NCI-H1417 (cell line): ENCODE data around the gene DDX3X.
"Not testable (repeated sequence)": the region's sequence is repeated elsewhere in the genome, so short reads cannot be mapped to it uniquely, and the experiment has no call there.

ENCODE experiments used
- DNase-seq, 3 experiments: peaks; one replicate each; lab custom pipeline; 2025; lab: John Stamatoyannopoulos, UW

DDX3X gene

DNA sequence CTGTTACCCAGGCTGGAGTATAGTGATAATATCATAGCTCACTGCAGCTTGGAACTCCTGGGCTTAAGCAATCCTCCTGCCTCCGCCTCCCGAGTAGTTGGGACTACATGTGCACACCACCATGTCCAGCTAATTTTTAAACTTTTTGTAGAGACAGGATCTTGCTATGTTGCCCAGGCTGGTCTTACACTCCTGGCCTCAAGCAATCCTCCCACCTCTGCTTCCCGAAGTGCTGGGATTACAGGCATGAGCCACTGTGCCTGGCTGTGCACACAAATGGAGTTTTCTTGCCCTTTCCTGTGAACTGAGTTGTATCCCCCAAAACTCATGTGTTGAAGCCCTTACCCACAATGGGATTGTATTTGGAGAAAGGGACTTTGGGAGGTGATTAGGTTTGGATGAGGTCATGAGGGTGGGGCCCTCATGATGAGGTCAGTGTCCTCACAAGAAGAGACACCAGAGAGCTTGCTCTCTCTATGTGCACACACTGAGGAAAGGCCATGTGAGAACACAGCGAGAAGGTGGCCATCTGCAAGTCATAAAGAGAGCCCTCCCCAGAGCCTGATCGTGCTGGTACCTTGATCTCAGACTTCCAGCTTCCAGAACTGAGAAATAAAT is 40.1 kb downstream of the DDX3X start:
- no peak for DNase-seq

DNA sequence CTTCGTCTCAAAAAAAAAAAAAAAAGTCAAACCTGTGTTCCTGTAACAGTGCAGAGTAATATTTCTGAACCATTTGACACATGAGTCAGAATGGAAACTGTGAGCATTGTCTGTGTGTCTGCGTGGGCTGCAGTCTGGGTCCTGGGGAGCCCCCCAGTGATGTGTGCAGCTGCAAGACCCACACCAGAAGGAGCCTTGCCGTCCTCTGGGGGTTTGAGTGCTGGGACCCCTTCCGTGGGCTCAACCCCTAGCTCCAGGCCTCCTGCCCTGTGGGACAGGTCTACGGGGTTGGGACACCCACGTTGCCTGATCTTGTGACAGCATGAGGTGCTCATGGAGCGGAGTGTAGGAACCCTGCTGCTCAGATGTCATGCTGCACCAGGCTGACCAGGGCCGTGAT is 43.7 kb downstream of the DDX3X start:
- DNase-seq, result no peak

DNA sequence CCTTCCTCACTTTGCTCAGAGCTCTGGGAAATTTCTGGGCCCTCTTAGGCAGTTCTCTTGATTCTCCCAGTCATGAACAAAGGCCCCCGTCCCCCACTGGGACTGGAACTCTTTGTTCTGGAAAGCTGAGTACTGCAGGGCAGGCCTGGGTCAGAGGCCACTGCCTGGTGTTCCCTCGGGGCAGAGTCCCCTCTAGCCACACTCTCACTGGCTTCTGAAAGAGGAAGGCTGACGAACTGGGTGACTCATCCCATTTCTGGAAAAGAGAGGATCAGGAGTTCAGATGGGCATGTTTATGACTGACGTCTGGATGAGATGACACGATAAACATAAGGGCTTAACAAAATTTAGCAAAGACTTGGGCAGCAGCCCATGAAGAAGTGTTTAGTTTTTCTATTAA is 47.7 kb downstream of the DDX3X start:
- no peak for DNase-seq

DNA sequence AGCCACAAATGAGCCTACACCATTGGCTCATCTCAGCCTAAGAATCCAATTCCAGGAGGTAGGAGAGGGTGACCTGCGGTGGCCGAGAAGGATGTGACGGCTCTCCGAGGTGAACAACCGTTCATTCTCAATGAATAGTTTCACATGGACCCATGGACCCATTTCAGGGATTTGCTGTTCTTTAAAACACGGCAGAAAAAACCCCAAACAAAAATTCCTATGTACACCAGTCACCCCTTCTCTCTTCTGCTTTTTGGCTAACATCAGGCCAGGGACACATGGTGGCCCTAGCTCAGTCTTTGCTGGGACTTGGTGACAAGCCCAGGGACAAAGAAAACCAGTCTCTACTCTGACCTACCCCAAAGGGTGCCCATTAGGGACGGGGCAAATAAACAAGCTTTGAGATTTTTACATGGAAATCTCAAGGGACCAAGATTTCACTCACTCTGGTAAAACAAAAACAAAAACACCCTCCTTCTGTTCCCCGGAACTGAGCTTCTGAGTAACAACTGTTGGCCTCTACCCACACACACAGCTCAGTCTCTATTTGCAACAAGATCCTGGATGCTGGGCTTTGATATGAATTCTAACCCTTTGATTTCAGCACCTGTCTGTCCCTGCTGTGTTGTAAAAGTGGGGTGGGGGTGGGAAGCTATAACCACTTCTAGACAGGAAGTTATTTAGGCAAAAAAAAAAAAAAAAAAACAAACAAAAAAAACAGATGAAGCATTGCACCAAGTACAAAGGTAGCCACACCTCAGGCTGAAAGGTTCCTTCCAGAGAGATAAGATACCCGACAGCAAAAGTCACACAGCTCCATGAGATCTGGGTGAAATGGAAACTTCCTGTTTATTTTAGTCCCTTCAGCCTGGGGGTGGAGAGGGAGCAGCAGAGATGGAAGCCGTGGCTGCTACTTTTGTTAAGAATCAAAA is 49.0 kb downstream of the DDX3X start:
- peak in 2 of 3 experiments; percentile 32 to 65 for DNase-seq

DNA sequence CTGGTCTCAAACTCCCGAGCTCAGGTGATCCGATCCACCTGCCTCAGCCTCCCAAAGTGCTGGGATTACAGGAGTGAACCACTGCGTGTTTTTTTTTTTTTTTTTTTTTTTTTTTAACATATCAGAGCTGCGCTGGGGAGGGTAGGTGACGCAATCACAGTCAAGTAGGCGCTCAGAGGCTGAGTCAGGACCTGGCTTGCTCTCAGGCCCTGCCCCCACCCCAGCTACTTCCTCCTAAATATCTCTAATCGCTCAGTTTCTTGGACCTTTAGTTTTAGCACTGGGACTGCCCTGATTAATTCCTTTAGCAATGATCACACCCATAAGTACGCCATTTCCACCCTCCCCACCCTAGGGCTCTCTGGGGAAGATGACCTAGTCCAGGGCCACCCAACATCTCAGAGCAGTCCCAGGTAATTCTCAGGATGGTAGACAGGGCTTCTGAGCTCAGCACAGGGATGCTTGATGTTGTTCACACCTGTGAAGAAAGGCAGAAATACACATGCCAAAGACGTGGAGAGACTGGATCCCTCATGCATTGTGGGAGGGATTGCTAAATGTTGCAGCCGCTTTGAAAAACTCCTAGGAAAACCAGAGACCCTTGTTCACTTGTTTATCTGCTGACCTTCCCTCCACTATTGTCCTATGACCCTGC is 50.2 kb downstream of the DDX3X start:
- DNase-seq, result peak in 1 of 3 experiments; percentile 3

DNA sequence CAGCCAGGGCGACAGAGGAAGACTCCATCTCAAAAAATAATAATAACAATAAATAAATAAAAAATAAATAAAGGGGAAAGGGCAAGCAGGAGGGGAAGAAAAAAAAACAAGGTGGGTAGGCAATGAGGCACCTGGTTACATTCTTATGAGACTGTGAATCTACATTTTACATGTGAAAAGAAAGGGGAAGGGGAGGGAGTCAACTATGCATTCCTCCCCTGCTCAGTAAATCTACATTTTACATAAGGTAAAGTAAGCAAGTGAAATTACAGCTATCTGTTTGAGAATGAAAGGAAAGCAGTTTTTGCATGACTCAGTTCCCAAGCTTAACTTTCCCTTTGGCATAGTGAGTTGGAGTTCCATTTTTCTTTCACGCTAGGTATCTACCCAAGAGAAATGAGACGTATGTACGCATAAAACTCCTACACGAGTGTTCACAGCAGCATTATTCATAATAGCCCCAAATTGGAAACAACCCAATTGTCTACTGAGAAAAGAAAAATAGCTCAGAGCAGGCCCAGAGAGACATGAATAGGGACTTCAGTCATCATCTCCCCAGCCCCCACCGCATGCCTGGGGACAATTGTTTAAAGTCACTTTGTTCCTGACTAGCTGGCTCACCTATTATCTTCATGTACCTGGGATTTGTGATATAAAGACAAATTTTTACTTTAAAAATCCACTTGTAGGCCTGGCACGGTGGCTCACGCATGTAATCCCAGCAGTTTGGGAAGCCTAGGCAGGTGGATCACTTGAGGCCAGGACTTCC is 52.4 kb downstream of the DDX3X start:
- no peak for DNase-seq

DNA sequence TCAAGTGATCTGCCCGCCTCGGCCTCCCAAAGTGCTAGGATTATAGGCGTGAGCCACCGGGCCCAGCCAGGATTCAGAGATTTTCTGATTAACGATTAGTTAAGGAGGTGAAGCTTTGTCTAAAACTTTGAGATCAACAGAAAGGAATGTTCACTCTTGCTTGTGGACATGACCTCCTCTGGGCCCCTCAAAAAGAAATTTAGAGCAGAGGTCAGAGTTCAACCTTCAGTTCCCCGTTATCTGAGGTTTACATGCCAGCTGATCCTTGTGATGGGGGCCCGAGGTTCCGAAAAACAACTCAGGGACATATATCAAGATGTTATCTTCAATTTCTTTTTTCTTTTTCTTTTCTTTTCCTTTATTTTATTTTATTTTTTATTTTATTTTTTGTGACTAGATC is 54.6 kb downstream of the DDX3X start:
- no peak for DNase-seq

DNA sequence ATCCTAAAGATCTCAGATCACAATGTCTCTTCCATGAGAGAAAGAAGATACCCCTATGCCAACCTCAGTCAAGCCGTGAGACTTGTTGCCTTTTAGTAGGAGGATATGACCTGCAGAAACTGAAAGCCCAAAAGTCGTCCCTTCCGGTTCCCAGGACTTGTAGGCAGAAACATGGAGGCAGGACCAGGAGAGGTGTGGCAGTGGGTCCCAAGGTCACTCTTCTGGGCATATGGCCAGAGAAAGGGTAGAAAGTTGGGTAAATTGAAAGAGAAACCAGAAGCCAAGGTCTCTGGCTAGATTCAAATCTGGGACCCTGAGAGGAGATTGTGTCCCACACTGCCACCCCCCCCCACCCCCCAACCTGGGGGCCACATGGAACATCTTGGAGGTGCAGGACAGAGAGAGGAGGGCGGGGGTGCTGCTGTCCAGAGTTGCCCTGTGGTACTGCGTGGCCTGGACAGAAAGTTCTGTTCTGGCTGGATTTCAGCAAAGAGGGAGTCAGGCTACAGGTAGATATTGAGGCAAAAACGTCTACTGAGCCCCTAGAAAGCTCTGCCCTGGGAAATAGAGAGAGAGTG is 55.4 kb downstream of the DDX3X start:
- DNase-seq, result no peak

DNA sequence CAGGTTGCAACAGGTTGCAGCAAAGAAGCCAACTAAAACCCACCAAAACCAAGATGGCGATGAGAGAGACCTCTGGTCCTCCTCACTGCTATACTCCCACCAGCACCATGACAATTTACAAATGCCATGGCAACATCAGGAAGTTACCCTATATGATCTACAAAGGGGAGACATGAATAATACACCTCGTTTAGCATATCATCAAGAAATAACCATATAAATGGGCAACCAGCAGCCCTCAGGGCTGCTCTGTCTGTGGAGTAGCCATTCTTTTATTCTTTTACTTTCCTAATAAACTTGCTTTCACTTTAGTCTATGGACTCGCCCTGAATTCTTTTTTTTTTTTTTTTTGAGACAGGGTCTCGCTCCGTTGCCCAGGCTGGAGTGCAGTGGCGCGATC is 56.6 kb downstream of the DDX3X start:
- not testable (repeated sequence) for DNase-seq

DNA sequence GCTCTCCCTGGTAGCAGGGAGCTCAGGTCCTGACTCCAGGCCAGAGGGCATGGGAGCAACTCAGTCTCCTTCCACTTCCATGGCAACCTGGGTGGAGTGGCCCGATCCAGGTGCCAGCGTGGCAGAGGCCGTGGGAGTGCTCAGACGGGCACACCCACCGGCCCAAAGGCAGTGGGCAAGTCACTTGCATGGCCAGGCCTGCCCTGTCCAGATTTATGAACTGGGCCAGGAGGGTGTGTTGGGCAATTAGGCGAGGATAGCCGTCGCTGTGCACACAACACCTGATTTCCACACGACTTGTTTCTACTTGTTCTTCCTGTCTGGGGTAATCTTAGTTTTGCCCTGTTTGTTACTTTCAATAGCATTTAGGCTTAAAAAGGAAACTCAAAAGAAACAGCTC is 57.6 kb downstream of the DDX3X start:
- no peak for DNase-seq

DNA sequence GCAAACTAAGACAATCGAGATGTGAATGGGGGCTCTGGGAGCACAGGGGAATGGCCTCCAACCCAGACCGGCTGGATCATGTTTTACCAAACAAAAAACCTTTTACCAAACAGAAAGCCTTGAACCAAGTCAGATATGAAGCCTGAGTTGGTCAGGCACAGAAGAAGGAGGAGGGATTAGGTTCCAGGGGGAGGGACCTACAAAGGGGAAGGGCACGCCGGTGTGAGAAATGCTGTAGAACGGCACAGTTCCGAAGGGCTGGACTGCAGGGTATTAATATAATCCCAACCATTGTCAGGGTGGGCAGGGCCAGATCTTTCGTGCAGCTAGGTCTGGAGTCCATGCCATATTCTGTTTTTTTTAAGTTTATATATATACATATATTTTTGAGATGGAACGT is 60.3 kb downstream of the DDX3X start:
- no peak for DNase-seq

DNA sequence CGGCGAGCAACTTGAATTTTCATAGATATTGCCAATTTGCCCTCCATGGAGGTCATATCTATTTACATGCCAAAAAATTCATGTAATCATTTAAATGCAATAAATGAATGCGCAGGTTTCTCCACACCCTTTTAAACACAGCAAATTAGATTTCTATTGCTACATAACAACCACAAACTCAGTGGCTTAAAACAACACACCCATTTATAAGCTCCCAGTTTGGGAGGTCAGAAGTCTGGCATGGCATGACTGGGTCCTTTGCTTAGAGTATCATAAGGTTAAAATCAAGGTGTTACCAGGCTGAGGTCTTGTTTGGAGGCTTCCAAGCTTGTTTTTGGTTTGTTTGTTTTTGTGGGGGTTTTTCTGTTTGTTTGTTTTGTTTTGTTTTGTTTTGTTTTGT is 63.3 kb downstream of the DDX3X start:
- DNase-seq, result no peak

DNA sequence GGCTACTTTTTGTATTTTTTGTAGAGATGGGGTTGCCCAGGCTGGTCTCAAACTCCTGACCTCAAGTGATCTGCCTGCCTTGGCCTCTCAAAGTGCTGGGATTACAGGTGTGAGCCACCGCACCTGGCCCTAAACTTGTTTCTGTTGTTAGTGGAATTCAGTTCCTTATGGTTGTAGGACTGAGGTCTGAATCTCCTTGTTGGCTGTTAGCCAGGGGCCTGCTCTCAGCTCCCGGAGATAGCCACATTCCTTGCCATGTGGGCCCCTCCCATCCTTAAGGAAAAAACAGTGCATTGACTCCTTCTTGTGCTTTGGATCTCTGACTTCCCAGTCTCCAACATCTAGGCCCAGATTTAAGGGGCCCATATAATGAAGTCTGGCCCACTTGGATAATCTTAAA is 63.8 kb downstream of the DDX3X start:
- no peak for DNase-seq

DNA sequence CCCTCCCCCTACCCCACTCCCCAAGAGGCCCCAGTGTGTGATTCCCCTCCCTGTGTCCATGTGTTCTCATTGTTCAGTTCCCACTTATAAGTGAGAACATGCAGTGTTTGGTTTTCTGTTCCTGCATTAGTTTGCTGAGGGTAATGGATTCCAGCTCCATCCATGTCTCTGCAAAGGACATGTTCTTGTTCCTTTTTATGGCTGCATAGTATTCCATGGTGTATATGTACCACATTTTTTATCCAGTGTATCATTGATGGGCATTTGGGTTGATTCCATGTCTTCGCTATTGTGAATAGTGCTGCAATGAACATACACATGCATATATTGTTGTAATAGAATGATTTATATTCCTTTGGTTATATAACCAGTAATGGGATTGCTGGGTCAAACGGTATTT is 68.6 kb downstream of the DDX3X start:
- not testable (repeated sequence) for DNase-seq

DNA sequence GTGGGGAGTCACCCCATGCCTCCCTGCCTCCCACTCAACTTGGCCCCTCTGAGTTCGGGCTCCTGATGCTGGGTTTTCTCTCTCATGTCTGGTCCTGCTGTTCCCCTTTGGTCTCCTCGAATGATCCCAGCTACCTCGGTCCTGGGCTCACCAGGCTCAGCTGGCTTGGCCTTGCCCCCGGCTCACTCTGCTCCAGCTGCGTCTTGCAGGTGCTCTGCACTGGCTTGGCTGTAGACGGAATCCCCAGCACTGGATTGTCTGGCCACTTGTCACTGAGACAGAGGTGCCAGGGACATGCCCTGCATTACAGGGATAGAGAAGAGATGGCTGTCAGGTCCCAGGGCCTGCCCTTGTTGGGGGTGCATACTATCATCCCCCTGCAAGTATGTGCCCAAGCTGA is 71.6 kb downstream of the DDX3X start:
- DNase-seq, result no peak

DNA sequence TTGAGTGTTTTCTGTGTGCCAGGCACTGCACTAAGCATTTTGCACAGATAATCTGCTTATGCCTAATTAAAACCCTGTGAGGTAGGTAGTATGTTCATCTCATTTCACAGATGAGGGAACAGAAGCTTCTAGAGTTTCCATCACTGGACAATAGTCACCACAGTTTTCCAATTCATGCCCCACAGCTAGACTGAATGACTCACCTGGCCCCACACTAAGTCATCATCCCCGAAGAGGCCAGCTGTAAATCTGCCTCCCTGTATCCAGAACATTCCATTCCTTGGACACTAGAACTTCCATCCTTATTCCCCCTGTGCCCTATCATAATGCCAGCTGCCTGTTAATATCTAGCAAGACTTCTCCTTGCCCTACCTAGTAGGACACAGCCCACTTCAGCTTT is 72.2 kb downstream of the DDX3X start:
- peak in 1 of 3 experiments; percentile 19 for DNase-seq

DNA sequence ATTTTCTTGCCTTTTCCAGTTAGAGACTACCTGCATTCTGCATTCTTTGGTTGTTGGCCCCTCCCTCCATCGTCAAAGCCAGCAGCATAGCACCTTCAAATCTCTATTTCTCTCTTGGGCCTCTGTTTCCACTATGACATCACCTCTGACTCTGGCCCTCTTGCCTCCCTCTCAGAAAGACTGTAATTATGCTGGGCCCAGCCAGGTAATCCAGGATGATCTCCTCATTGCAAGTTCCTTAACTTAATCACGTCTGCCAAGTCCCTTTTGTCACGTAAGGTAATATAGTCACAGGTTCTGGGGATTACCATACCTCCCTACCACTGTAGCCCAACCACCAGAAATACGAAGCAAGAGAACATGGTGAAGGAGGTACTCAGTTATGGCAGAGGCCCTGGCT is 73.9 kb downstream of the DDX3X start:
- DNase-seq, result no peak

DNA sequence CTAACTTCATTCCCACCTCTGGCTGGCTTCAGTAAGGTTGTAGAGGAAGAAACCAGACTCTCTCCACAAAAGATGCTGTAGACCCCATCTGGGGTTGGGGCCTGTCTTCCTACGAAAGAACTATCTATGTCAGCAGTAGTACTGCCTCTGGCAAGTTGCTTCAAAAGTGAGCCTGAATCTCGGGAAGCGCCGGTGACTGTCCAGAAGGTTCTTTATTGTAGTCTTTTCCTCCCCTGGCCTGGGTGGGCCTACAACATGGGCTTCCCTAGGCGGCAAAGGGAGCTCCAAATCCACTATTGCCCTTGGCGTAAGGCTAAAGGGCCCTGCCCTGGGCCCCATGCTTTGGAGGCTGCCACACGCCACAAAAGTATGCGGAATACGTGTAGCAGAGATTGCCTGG is 74.6 kb downstream of the DDX3X start:
- no peak for DNase-seq

DNA sequence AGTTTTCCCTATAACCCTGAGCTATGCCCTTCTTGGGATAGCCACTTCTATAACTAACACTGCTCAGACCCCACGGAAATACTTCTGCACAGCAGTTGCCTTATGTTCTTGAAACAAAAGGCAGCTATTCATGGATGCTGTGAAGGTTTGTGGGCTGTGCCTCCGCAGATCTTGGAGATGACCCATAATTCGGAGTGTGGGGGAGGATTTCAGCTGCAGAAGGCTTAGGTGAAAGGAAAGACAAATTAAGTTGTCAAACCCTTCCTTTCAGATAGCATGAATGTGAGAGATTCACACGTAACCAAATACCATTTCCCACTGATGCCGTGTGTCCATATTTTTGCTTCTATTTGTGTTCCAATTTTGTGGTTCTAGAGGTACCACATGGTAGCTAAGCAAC is 75.0 kb downstream of the DDX3X start:
- DNase-seq, result no peak

DNA sequence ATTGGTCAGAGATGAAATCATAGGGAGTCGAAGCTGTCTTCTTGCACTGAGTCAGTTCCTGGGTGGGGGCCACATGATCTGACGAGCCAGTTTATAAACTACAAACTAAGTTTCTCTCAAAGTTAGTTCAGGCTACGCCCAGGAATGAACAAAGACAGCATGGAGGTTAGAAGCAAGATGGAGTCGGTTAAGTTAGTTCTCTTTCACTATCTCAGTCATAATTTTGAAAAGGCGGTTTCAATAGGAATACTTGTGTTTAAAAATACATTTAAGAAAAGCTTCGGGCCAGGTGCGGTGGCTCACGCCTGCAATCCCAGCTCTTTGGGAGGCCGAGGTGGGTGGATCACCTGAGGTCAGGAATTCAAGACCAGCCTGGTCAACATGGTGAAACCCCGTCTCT is 77.3 kb downstream of the DDX3X start:
- not testable (repeated sequence) for DNase-seq

DNA sequence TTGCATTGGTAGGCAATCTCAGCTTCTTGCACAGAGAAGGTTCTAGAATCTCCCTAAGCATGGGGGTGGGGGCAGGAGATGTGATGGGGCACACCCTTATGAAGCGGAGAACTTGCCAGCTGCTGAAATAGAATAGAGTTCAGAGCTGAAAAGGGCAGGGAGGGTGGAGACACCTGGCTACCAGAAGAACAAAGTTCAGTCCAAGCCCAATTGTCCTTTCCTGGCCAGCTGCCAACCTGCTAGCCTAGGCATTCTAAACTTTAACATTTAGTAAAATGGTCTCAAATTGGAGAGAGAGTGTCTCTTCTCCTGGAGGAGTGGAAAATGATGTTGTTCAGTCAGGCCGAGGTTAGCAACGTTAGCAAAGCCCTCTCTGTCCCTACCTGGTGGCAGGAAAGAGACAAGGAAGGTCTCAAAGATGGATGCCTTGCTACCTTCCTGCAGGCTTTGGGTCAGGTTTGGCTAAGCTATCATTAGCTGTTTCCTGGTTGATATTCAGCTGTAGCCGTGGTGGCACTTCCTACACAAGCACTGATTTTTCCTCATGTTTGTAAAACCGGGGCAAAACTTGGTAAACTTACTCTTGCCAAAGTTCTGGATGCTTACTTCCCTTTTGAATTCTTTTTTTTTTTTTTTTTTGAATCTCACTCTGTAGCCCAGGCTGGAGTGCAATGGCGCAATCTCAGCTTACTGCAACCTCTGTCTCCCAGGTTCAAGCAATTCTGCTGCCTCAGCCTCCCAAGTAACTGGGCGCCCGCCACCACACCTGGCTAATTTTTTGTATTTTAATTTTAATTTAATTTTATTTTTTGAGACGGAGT is 78.5 kb downstream of the DDX3X start:
- peak in 2 of 3 experiments; percentile 6 to 62 for DNase-seq
